GM20431 (cell line): ENCODE measurements around the gene SPINK2.

Experiments used
- in situ Hi-C: fragments of 300-500 bp; cut with MseI, MboI; formaldehyde crosslinking; loops from one replicate; pipeline ENCODE4 v1.15.0; 2020; ENCODE audit warnings: low sequenced_read_pairs; ENCODE audit not compliant: unreplicated experiment

The SPINK2 gene

GRCh38 chr4:56803471-56803870 is 18.0 kb downstream of the SPINK2 start:
- in situ Hi-C loops: no loop called here

GRCh38 chr4:56799824-56800756 is 21.4 kb downstream of the SPINK2 start:
- in situ Hi-C loops: no loop called here

DNA sequence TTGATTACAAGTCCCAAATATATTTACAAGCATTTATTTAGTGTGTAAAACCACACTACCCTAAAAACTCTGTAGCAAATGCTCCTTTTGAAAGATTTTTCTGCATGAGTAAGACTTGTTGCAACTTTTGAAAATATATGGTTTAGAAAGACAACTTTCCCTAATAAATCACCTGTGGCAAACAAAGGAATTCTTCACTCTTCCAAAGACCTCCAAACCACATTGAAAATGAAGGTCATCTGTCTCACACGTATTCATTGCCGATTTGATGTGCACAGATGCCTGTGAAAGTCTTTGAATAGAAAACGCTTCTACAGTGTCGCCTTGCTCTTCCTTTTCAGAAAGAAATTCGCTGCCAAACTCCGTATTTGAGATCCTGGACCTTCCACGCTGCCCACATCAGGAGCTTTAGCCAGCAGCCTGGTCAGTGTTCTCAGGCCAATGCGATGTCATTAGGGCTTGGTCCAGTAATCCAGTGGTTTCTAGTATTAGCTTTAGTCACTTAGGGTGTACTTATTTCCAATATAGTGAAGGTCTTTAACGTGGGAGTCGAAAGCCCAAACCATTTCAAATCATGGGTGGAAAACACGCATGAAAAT is 22.2 kb downstream of the SPINK2 start:
- in situ Hi-C loops: no loop called here

- in situ Hi-C loops: no loop called here
These were observed 25.3 kb downstream of the SPINK2 start for GRCh38 chr4:56796211-56796610.

- in situ Hi-C loops: no loop called here
These were observed 30.2 kb downstream of the SPINK2 start for GRCh38 chr4:56791316-56791715.

DNA sequence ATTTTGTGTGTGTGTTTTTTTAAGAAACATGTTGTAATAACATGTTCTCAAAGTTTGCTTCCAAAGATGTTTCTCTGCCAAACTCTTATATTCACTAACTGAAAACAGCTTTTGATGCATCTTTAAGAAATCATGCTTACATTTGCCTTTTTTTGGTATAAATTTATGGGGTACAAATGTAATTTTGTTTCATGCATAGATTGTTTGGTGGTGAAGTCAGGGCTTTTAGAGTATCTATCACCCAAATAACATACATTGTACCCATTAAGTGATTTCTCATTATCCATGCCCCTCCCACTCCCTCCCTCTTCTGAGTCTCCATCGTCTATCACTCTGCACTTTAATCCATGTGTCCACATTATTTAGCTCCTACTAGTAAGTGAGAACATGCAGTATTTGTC is 30.8 kb downstream of the SPINK2 start:
- in situ Hi-C loops: no loop called here

DNA sequence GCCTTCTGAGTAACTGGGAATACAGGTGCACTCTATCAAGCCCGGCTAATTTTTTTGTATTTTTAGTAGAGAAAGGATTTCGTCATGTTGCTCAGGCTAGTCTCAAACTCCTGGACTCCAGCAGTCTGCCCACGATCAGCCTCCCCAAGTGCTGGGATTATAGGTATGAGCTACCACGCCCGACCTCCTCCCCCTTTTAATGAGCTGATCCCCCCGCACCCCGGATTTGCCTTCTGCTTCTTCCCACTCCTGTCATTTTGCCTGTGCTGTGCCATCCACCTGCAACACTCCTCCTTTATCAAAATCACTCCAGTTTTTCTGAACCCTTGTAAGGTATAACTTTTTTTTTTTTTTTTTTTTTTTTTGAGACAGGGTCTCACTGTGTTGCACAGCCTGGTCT is 33.4 kb downstream of the SPINK2 start:
- in situ Hi-C loops: no loop called here

- in situ Hi-C loops: no loop called here
These were observed 34.1 kb downstream of the SPINK2 start for GRCh38 chr4:56787380-56787779.

- in situ Hi-C loops: no loop called here
These were observed 34.5 kb downstream of the SPINK2 start for GRCh38 chr4:56786955-56787354.

DNA sequence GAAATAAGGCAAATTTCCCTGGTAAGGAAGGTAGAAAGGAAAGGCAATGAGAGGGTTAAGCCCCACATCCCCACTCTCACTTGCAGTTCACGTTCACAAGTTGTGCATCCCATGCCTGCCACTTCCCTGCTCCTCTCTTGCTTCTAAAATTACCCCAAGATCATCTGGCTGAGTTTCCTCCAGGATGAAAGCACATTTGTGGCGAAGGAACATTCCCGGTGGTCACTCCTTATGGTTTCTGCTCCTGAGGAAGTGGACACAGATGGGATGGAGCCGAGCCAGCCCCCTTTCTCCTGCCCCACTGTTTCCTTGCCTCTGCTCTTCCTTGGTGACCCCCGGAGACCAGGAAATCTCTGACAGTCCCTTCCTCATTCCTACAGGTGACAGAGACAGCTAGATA is 37.5 kb downstream of the SPINK2 start:
- in situ Hi-C loops: no loop called here

- in situ Hi-C loops: no loop called here
These were observed 39.5 kb downstream of the SPINK2 start for GRCh38 chr4:56782019-56782418.

- in situ Hi-C loops: no loop called here
These were observed 48.2 kb downstream of the SPINK2 start for GRCh38 chr4:56773346-56773745.

DNA sequence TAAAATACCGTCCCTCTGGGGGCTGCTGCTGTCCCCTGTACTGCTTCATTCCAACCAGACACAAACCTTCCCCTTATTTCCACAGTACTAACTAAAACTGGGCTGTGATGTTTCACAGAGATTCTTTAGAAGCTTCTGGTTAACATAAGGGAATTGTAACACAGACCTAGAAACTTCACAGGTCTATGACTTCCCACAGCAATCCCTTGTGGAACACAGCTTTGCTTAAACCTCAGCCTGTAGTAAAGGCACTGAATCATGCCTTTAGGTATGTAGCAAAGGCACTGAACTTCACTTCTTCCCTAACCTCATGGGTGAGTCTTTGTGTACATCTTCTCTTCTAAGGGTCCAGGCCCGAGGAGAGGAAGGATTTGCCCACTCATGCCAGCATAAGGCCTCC is 49.4 kb downstream of the SPINK2 start:
- in situ Hi-C loops: no loop called here

GRCh38 chr4:56768763-56769162 is 52.7 kb downstream of the SPINK2 start:
- in situ Hi-C loops: no loop called here

DNA sequence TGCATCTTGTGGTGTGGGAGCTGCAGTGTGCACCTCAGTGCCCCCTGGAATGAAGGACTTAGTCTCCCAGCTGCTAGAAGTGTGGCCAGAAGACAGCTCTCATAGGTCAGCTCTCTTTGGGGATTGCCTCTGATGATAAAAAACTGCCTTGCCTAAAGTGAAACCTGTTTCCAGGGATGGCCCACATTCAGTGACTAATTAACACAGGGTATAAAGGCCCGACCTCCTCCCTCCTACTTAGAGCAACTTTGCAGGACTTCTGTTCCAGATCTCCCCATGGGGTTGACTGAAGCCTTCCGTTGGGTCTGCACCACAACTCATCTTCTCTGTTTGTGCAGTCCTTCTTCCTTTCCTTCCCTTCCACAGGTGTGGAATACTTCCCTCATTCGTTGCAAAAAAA is 53.2 kb downstream of the SPINK2 start:
- in situ Hi-C loops: no loop called here

DNA sequence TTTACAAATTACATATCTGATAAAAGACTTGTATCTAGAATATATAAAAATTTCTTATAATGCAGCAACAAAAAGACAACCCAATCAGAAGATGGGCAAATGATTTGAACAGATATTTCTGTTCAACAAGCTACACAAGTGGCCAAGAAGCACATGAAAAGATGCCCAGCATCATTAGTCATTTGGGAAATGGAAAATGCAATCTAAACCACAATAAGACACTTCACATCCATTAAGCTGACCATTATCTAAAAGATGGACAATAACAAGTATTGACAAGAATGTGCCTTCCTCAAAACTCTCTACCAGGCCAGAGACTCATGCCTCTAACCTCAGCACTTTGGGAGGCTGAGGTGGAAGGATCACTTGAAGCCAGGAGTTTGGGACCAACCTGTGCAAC is 53.9 kb downstream of the SPINK2 start:
- in situ Hi-C loops: no loop called here

- in situ Hi-C loops: no loop called here
These were observed 56.7 kb downstream of the SPINK2 start for GRCh38 chr4:56764775-56765174.

GRCh38 chr4:56764223-56764622 is 57.3 kb downstream of the SPINK2 start:
- in situ Hi-C loops: no loop called here

- in situ Hi-C loops: no loop called here
These were observed 58.8 kb downstream of the SPINK2 start for GRCh38 chr4:56762484-56763250.

DNA sequence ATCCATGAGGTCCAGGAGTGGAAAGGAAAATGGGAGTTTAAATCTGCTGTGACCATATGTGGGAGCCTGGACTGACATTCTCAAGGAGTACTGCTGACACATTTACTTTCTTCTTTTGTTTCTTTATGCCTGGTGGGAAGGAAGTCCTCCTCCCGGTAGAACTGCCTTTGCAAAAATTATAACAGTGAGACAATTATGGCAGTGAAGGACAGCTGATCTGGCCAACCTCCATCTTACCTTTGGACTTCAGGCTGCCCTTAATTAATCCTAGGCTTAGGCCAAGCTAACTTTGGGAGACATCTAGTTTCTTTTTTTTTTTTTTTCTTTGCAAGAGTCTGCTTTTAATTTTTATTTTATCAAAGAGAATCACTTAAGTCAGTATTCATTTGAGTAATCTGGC is 61.3 kb downstream of the SPINK2 start:
- in situ Hi-C loops: no loop called here
